HepG2 (cell line): ENCODE measurements around the gene ZNF644. TPM values are rescaled to one million over a fixed set of nuclear protein-coding genes. Genes with fewer than 3 reads are reported as not detected.

Experiments
- E2F2 ChIP-seq: sonication (generic); formaldehyde crosslinking; IDR thresholded peaks from 2 replicates; pipeline ENCODE4 v1.4.0; 2020; ENCODE audit warnings: missing genetic modification reagents, borderline replicate concordance
- GATAD2A ChIP-seq: IDR thresholded peaks from 2 replicates; pipeline ENCODE4 v1.6.1; 2016
- GLI4 ChIP-seq: sonication (generic); formaldehyde crosslinking; IDR thresholded peaks from 2 replicates; pipeline ENCODE4 v1.5.1; 2020; ENCODE audit warnings: missing genetic modification reagents, mild to moderate bottlenecking, moderate library complexity, borderline replicate concordance
- HDAC1 ChIP-seq: sonication (generic); formaldehyde crosslinking; IDR thresholded peaks from 2 replicates; pipeline ENCODE4 v1.5.1; 2020; ENCODE audit warnings: mild to moderate bottlenecking, missing genetic modification reagents
- ISX ChIP-seq: sonication (generic); formaldehyde crosslinking; conservative IDR thresholded peaks from 2 replicates; pipeline ENCODE4 v1.5.0; 2020; ENCODE audit warnings: missing genetic modification reagents
- MZF1 ChIP-seq: sonication (generic); formaldehyde crosslinking; IDR thresholded peaks from 2 replicates; pipeline ENCODE4 v1.8.1; 2023; ENCODE audit warnings: mild to moderate bottlenecking, missing genetic modification reagents, borderline replicate concordance
- NPAS2 ChIP-seq: sonication (generic); formaldehyde crosslinking; IDR thresholded peaks from 2 replicates; pipeline ENCODE4 v1.8.0; 2022; ENCODE audit warnings: mild to moderate bottlenecking, missing genetic modification reagents, borderline replicate concordance
- ONECUT2 ChIP-seq: sonication (generic); formaldehyde crosslinking; IDR thresholded peaks from 2 replicates; pipeline ENCODE4 v1.4.0; 2020; ENCODE audit warnings: missing genetic modification reagents
- PITX1 ChIP-seq: sonication (generic); formaldehyde crosslinking; IDR thresholded peaks from 2 replicates; pipeline ENCODE4 v1.5.1; 2020; ENCODE audit warnings: mild to moderate bottlenecking, missing genetic modification reagents
- RCOR2 ChIP-seq: IDR thresholded peaks from 2 replicates; pipeline ENCODE4 v1.6.1; 2016; ENCODE audit warnings: missing biosample characterization, missing genetic modification reagents
- SALL2 ChIP-seq: sonication (generic); formaldehyde crosslinking; IDR thresholded peaks from 2 replicates; pipeline ENCODE4 v1.8.1; 2023; ENCODE audit warnings: mild to moderate bottlenecking, missing genetic modification reagents, inconsistent platforms
- STAT6 ChIP-seq: sonication (generic); formaldehyde crosslinking; IDR thresholded peaks from 2 replicates; pipeline ENCODE4 v1.4.0; 2020; ENCODE audit warnings: missing genetic modification reagents, mild to moderate bottlenecking, borderline replicate concordance
- TRIM22 ChIP-seq: fragments of 450-650 bp; IDR thresholded peaks from 2 replicates; pipeline ENCODE4 v1.6.1; 2017
- ZBTB46 ChIP-seq: sonication (generic); formaldehyde crosslinking; IDR thresholded peaks from 2 replicates; pipeline ENCODE4 v1.4.0; 2020; ENCODE audit warnings: mild to moderate bottlenecking, missing genetic modification reagents, borderline replicate concordance
- ZNF160 ChIP-seq: sonication (generic); formaldehyde crosslinking; IDR thresholded peaks from 2 replicates; pipeline ENCODE4 v1.8.0; 2022; ENCODE audit warnings: mild to moderate bottlenecking, inconsistent platforms, missing genetic modification reagents
- ZNF574 ChIP-seq: sonication (generic); formaldehyde crosslinking; IDR thresholded peaks from 2 replicates; pipeline ENCODE4 v1.4.0; 2020; ENCODE audit warnings: missing genetic modification reagents
- ZSCAN12 ChIP-seq: sonication (generic); formaldehyde crosslinking; IDR thresholded peaks from 2 replicates; pipeline ENCODE4 v1.9.0; 2021; ENCODE audit warnings: mild to moderate bottlenecking, missing genetic modification reagents
- ZSCAN9 ChIP-seq: IDR thresholded peaks from 2 replicates; pipeline ENCODE4 v1.6.1; 2016; ENCODE audit warnings: borderline replicate concordance
- polyA plus RNA-seq, 8 experiments: library from polyadenylated mRNA; depleted of rRNA in 3 of 8; stranded (reverse) in 7 of 8; unstranded in 1 of 8; fragments of >200 nt; fragmentation: Illumina TruSeq in 4 of 8; extraction: Trizol in 4 of 8; gene quantifications; 2 replicates each; pipeline versions ENCODE4 v1.2.1 to v1.2.3, GENCODE V29; 2011 to 2016; ENCODE audit warnings: low read depth in 4 of 8, missing spikeins in 1 of 8, mixed read lengths in 1 of 8; ENCODE audit not compliant: insufficient read depth in 1 of 8
- total RNA-seq, 5 experiments: library from RNA; depleted of rRNA; stranded (reverse); fragments of >200 nt; fragmentation: Illumina TruSeq; extraction: Trizol; gene quantifications; 2 replicates each; pipeline ENCODE4 v1.2.3, GENCODE V29; 2016; ENCODE audit warnings: low read depth in 1 of 5

The ZNF644 gene
- total and polyA plus RNA-seq, 2 of the 13 experiments (the other 11 are each of a cell fraction or from before 2014, with no cell fraction given), result 17.7 to 51.7 TPM

- TF ChIP-seq RCOR2 (CRISPR knock-in tag) (0 out of 2 replicates have a peak, but pooled peaks have one; percentile 69), ZSCAN9 (CRISPR knock-in tag) (no peak), HDAC1 (CRISPR knock-in tag) (peak; percentile 29; the same call in 1 of the 2 replicates), ZBTB46 (CRISPR knock-in tag) (no peak), GATAD2A (CRISPR knock-in tag) (peak; percentile 49; the same call in 1 of the 2 replicates), ZNF160 (no peak), ONECUT2 (CRISPR knock-in tag) (no peak), GLI4 (CRISPR knock-in tag) (no peak), ZSCAN12 (CRISPR knock-in tag) (no peak), PITX1 (CRISPR knock-in tag) (no peak), MZF1 (CRISPR knock-in tag) (no peak), SALL2 (CRISPR knock-in tag) (no peak), NPAS2 (CRISPR knock-in tag) (no peak), STAT6 (CRISPR knock-in tag) (no peak), ZNF574 (CRISPR knock-in tag) (no peak), E2F2 (CRISPR knock-in tag) (no peak), TRIM22 (no peak), ISX (CRISPR knock-in tag) (no peak)
Measured at GRCh38 chr1:91036894-91037829, 15.3 kb upstream of the ZNF644 start (continued).
